ENCODE data around the gene SAMMSON. TPM values are rescaled to one million over a fixed set of nuclear protein-coding genes. Genes with fewer than 3 reads are reported as not detected.

Gene SAMMSON
- total RNA-seq, 3 donors from 2014 or later, result 0.98 TPM; not detected in 2

GRCh38 chr3:70114431-70114830, 114.9 kb downstream of the SAMMSON start:
- TF ChIP-seq, protein P1, sequence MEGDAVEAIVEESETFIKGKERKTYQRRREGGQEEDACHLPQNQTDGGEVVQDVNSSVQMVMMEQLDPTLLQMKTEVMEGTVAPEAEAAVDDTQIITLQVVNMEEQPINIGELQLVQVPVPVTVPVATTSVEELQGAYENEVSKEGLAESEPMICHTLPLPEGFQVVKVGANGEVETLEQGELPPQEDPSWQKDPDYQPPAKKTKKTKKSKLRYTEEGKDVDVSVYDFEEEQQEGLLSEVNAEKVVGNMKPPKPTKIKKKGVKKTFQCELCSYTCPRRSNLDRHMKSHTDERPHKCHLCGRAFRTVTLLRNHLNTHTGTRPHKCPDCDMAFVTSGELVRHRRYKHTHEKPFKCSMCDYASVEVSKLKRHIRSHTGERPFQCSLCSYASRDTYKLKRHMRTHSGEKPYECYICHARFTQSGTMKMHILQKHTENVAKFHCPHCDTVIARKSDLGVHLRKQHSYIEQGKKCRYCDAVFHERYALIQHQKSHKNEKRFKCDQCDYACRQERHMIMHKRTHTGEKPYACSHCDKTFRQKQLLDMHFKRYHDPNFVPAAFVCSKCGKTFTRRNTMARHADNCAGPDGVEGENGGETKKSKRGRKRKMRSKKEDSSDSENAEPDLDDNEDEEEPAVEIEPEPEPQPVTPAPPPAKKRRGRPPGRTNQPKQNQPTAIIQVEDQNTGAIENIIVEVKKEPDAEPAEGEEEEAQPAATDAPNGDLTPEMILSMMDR (IDR thresholded peaks at IDR 0.05), result no peak
- TF ChIP-seq POLR2A (IDR thresholded peaks at IDR 0.05), result no peak
- no peak for TF ChIP-seq POLR2AphosphoS5 (IDR thresholded peaks at IDR 0.05)
- Histone ChIP-seq H3K9me3 (no peaks in the 10 kb centered on the region), H3K4me3 (no peak overlapping the region), H3K27me3 (no peaks in the 10 kb centered on the region), H3K36me3 (no peaks in the 10 kb centered on the region), H3K4me1 (no peaks in the 10 kb centered on the region), H3K27ac (no peak overlapping the region)
- intact Hi-C loops (cut with DNase I; ENCODE audit: low total_unique reads), result no loop called here
- DNase-seq (ENCODE audit: low spot score in 2 of 2), result no peak

GRCh38 chr3:70119879-70120278, 120.3 kb downstream of the SAMMSON start:
- no peaks in the 10 kb centered on the region for H3K9me3 ChIP-seq
- no peaks in the 10 kb centered on the region for H3K4me1 ChIP-seq
- TF ChIP-seq, protein P1 (IDR thresholded peaks at IDR 0.05), result no peak
- no peak for TF ChIP-seq POLR2A (IDR thresholded peaks at IDR 0.05)
- no peak for TF ChIP-seq POLR2AphosphoS5 (IDR thresholded peaks at IDR 0.05)
- no peak overlapping the region for H3K4me3 ChIP-seq
- DNase-seq (ENCODE audit: low spot score in 2 of 2), result no peak
- no peak overlapping the region for H3K27ac ChIP-seq
- no peaks in the 10 kb centered on the region for H3K36me3 ChIP-seq
- no peaks in the 10 kb centered on the region for H3K27me3 ChIP-seq
- intact Hi-C loops (cut with DNase I; ENCODE audit: low total_unique reads), result loop anchor here (1.0 kb wide), 1 partner anchor 16 kb away; no protein-coding TSS in a partner anchor

All from breast epithelium (tissue), 4 donors.